ENCODE results near the gene AKAP6. TPM values are rescaled to one million over a fixed set of nuclear protein-coding genes. Genes with fewer than 3 reads are reported as not detected.

AKAP6 gene
- total RNA-seq, 1 experiment from 2014 or later = 0.96 TPM

Small RNA genes lying within 50 kb of the gene (small RNA-seq; reads per million reads assigned to genes)
- gene RN7SL660P = not detected

Other genes with a start within 250 kb of the AKAP6 start
- gene RNU6-7, start 127.3 kb upstream of the AKAP6 start, total RNA-seq (2014; rRNA removed; shearing (Covaris generic)) = not detected in 2 replicates
- gene RNU6-8, start 126.0 kb upstream of the AKAP6 start, total RNA-seq (2014; rRNA removed; shearing (Covaris generic)) = not detected in 2 replicates